GM23338 (cell line): ENCODE measurements around the gene PIK3C2G.

Source experiments
- CREB1 ChIP-seq: fragments of 250-450 bp; sonication (Bioruptor Pico); IDR thresholded peaks from 2 replicates; pipeline ENCODE4 v1.5.0; 2020; ENCODE audit warnings: low read depth, mild to moderate bottlenecking, moderate library complexity
- CTCF ChIP-seq, 2 experiments: fragments of 200-600 bp in 1 of 2; sonication (generic) in 1 of 2; conservative IDR thresholded peaks; 2 replicates each; pipeline versions ENCODE4 v1.5.1 to v1.6.1; 2016 to 2017; ENCODE audit warnings: antibody characterized with exemption in 2 of 2, low read depth in 2 of 2, mild to moderate bottlenecking in 2 of 2, moderate library complexity in 1 of 2
- ETS1 ChIP-seq: IDR thresholded peaks from 2 replicates; pipeline ENCODE4 v1.6.1; 2016; ENCODE audit warnings: antibody characterized with exemption
- EZH2 ChIP-seq: fragments of 200-600 bp; sonication (generic); IDR thresholded peaks from one replicate; pipeline ENCODE4 v1.8.0; 2017; ENCODE audit warnings: antibody characterized with exemption, mild to moderate bottlenecking, low read depth; ENCODE audit not compliant: unreplicated experiment
- EZH2phosphoT487 ChIP-seq: fragments of 200-600 bp; sonication (generic); IDR thresholded peaks from one replicate; pipeline ENCODE4 v1.8.1; 2018; ENCODE audit warnings: antibody characterized with exemption; ENCODE audit not compliant: unreplicated experiment
- JUNB ChIP-seq: IDR thresholded peaks from one replicate; pipeline ENCODE4 v1.6.1; 2016; ENCODE audit warnings: antibody characterized with exemption; ENCODE audit not compliant: unreplicated experiment
- NANOG ChIP-seq: IDR thresholded peaks from 2 replicates; pipeline ENCODE4 v1.6.1; 2016; ENCODE audit warnings: antibody characterized with exemption, borderline replicate concordance
- POLR2AphosphoS5 ChIP-seq: IDR thresholded peaks from 2 replicates; pipeline ENCODE4 v1.6.1; 2016; ENCODE audit warnings: antibody characterized with exemption, low read depth
- REST ChIP-seq: IDR thresholded peaks from one replicate; pipeline ENCODE4 v1.6.1; 2018; ENCODE audit warnings: antibody characterized with exemption; ENCODE audit not compliant: unreplicated experiment
- STAT1 ChIP-seq: IDR thresholded peaks from one replicate; pipeline ENCODE4 v1.6.1; 2016; ENCODE audit warnings: antibody characterized with exemption; ENCODE audit not compliant: unreplicated experiment
- ZNF114 ChIP-seq: fragments of 250-450 bp; sonication (Bioruptor Pico); IDR thresholded peaks from 2 replicates; pipeline ENCODE4 v1.5.0; 2020; ENCODE audit warnings: mild to moderate bottlenecking, moderate library complexity

GRCh38 chr12:18549598-18549997 is 288.3 kb downstream of the PIK3C2G start:
- TF ChIP-seq CTCF (conservative IDR thresholded peaks at IDR 0.05; ENCODE audit: low read depth in 2 of 2) (peak; percentile 50 to 53), EZH2 (no peak), EZH2phosphoT487 (no peak), POLR2AphosphoS5 (no peak), NANOG (no peak), ZNF114 (CRISPR knock-in tag) (no peak), CREB1 (CRISPR knock-in tag) (no peak), REST (no peak), JUNB (no peak), STAT1 (no peak), ETS1 (no peak)
